HTERT RPE-1 (cell line): ENCODE measurements around the gene FAM217A.

Experiments
- in situ Hi-C: fragments of 300-500 bp; cut with MboI; formaldehyde crosslinking; loops from 4 replicates; pipeline ENCODE4 v1.14.3; 2020; ENCODE audit warnings: low sequenced_read_pairs

The FAM217A gene

GRCh38 chr6:4021854-4022695, 56.9 kb downstream of the FAM217A start:
- in situ Hi-C loops = no loop called here

- in situ Hi-C loops = no loop called here
Observed at GRCh38 chr6:4021133-4021853, 57.6 kb downstream of the FAM217A start.

- in situ Hi-C loops = no loop called here
Observed at GRCh38 chr6:4020822-4021132, 58.2 kb downstream of the FAM217A start.

- in situ Hi-C loops = no loop called here
Observed at GRCh38 chr6:4018924-4019236, 60.1 kb downstream of the FAM217A start.
